Osteoblast (primary cell): ENCODE data around the gene SV2B. TPM values are rescaled to one million over a fixed set of nuclear protein-coding genes. Genes with fewer than 3 reads are reported as not detected.

ENCODE experiments used
- DNase-seq: peaks from one replicate; pipeline ENCODE4 v3.0.0; 2011; ENCODE audit warnings: low spot score, mixed read lengths; ENCODE audit not compliant: insufficient read length; ENCODE audit errors: missing footprints
- H2AFZ ChIP-seq: 2 replicates; pipeline ENCODE4 v1.6.0; 2011; ENCODE audit warnings: mild to moderate bottlenecking, low read length
- H3K27ac ChIP-seq: 2 replicates; pipeline ENCODE4 v1.5.1; 2011; ENCODE audit warnings: mild to moderate bottlenecking, low read depth, low read length, moderate library complexity
- H3K27me3 ChIP-seq: 2 replicates; pipeline ENCODE4 v1.6.0; 2012; ENCODE audit warnings: mild to moderate bottlenecking, control low read depth, inconsistent platforms, low read length, moderate library complexity; ENCODE audit not compliant: insufficient read depth
- H3K36me3 ChIP-seq: 2 replicates; pipeline ENCODE4 v1.5.1; 2011; ENCODE audit warnings: mild to moderate bottlenecking, low read length, control low read depth, moderate library complexity; ENCODE audit not compliant: insufficient read depth
- H3K4me1 ChIP-seq: 2 replicates; pipeline ENCODE4 v1.5.1; 2011; ENCODE audit warnings: mild to moderate bottlenecking, low read length, control low read depth, moderate library complexity; ENCODE audit not compliant: insufficient read depth
- H3K4me2 ChIP-seq: 2 replicates; pipeline ENCODE4 v1.6.0; 2011; ENCODE audit warnings: mild to moderate bottlenecking, low read length; ENCODE audit not compliant: insufficient read depth
- H3K4me3 ChIP-seq: fragments of 200-600 bp; sonication (generic); 3 replicates; pipeline ENCODE4 v1.5.1; 2012; ENCODE audit warnings: mild to moderate bottlenecking, low read length, inconsistent platforms; ENCODE audit not compliant: insufficient read depth
- H3K79me2 ChIP-seq: 2 replicates; pipeline ENCODE4 v1.6.0; 2012; ENCODE audit warnings: mild to moderate bottlenecking, low read length, control low read depth, inconsistent platforms; ENCODE audit not compliant: insufficient read depth
- H3K9me3 ChIP-seq: 2 replicates; pipeline ENCODE4 v1.5.1; 2011; ENCODE audit warnings: low read depth, low read length, control low read depth
- H4K20me1 ChIP-seq: 2 replicates; pipeline ENCODE4 v1.6.0; 2012; ENCODE audit warnings: mild to moderate bottlenecking, low read length, control low read depth; ENCODE audit not compliant: insufficient read depth
- total RNA-seq: library from RNA; depleted of rRNA; stranded (reverse); fragments of >200 nt; gene quantifications from 2 replicates; pipeline ENCODE4 v1.2.3, GENCODE V29; 2012
- TF ChIP-seq, protein P1 (sequence below): IDR thresholded peaks from 2 replicates; pipeline ENCODE4 v1.5.1; 2011; ENCODE audit warnings: mild to moderate bottlenecking, low read depth, low read length, moderate library complexity; ENCODE audit errors: extremely low read depth

The SV2B gene
- total RNA-seq, 1 donor = not detected

DNA sequence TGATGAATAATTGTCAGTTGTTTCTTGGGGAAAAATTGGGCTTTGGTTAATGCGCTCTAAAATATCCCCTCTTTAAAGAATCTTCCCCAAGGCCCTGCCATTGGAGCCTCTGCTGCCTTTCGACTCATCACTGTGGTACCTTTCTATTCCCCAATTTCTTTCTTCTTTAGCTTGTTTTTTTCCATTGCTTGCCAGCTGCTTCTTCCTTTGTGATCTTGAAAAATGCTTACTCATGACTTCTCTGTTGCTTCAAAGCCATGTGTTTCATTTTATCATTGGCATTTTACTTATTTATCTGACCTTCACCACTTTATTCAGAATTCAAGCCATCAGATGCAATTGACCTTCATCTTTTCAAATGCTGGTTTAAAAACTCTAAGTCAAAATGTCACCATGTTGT lies 84.4 kb downstream of the SV2B start:
- Histone ChIP-seq H3K9me3 (no peaks in the 10 kb centered on the region), H3K27ac (no peak overlapping the region), H2AFZ (no peak overlapping the region), H3K4me1 (no peaks in the 10 kb centered on the region), H3K36me3 (no peaks in the 10 kb centered on the region), H3K27me3 (no peaks in the 10 kb centered on the region), H4K20me1 (no peaks in the 10 kb centered on the region), H3K79me2 (no peaks in the 10 kb centered on the region), H3K4me3 (no peak overlapping the region), H3K4me2 (no peak overlapping the region)
- TF ChIP-seq, protein P1, sequence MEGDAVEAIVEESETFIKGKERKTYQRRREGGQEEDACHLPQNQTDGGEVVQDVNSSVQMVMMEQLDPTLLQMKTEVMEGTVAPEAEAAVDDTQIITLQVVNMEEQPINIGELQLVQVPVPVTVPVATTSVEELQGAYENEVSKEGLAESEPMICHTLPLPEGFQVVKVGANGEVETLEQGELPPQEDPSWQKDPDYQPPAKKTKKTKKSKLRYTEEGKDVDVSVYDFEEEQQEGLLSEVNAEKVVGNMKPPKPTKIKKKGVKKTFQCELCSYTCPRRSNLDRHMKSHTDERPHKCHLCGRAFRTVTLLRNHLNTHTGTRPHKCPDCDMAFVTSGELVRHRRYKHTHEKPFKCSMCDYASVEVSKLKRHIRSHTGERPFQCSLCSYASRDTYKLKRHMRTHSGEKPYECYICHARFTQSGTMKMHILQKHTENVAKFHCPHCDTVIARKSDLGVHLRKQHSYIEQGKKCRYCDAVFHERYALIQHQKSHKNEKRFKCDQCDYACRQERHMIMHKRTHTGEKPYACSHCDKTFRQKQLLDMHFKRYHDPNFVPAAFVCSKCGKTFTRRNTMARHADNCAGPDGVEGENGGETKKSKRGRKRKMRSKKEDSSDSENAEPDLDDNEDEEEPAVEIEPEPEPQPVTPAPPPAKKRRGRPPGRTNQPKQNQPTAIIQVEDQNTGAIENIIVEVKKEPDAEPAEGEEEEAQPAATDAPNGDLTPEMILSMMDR = no peak
- DNase-seq = no peak

DNA sequence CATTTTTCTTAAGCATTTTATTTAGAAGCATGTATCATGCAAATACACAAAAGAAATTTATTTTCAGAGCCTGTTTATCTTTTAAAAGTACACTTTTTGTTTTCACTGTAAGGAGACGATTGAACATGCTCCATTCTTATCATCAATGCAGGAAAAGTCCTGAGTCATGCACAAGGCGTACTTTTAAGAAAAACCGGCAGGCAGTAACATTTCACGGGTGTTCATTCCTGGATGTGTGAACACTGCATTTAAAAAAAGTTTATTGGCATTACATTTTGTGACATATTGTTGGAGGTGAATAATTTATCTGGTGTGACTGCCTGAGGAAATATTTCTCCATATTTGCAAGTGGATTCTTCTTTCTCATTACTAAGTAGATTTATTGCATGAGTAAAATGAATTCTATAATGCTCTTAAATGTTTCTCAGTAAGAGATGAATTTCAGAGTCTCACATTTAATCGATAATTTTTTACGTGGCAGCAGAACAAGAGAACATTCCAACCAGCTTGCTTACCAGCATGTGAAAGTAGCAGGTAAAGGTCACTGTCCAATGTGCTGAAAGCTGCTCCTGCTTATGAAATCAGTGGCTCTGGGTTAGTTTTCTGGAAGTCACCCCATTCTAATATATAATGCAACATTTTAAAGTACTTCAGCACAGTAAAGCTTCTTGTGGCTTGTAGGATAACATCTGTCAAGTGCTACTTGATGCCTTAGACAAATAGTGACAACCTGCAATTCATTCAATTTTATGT lies 87.0 kb downstream of the SV2B start:
- TF ChIP-seq, protein P1 = no peak
- Histone ChIP-seq H4K20me1 (no peaks in the 10 kb centered on the region), H3K27ac (no peak overlapping the region), H3K36me3 (no peaks in the 10 kb centered on the region), H3K4me1 (no peaks in the 10 kb centered on the region), H3K9me3 (no peaks in the 10 kb centered on the region), H3K27me3 (no peaks in the 10 kb centered on the region), H3K4me2 (no peak overlapping the region), H3K4me3 (no peak overlapping the region), H2AFZ (no peak overlapping the region), H3K79me2 (no peaks in the 10 kb centered on the region)
- no peak for DNase-seq

DNA sequence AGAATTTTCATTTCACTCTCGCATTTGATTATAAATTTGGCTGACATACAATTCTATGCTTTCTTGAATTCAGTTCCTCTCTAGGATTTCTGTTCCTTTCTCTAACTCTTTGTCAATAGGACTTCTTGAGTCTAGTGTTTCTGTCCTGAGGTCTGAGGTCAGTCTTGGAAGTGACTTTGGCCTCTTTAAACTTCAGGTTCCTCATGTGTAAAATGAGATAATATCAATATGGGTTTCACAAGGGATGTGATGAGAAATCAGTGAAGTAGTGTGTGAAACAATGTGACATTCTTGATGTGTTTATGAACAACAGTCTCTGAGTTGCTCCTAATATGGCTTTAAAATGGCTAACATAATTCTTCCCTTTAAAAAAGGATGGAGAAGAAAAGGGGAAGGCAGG lies 92.2 kb downstream of the SV2B start:
- Histone ChIP-seq H3K27ac (no peak overlapping the region), H3K4me2 (no peak overlapping the region), H3K36me3 (no peaks in the 10 kb centered on the region), H2AFZ (no peak overlapping the region), H3K4me1 (no peaks in the 10 kb centered on the region), H3K79me2 (no peaks in the 10 kb centered on the region), H3K9me3 (no peaks in the 10 kb centered on the region), H3K4me3 (no peak overlapping the region), H4K20me1 (no peaks in the 10 kb centered on the region), H3K27me3 (no peaks in the 10 kb centered on the region)
- DNase-seq = no peak
- TF ChIP-seq, protein P1 = no peak

DNA sequence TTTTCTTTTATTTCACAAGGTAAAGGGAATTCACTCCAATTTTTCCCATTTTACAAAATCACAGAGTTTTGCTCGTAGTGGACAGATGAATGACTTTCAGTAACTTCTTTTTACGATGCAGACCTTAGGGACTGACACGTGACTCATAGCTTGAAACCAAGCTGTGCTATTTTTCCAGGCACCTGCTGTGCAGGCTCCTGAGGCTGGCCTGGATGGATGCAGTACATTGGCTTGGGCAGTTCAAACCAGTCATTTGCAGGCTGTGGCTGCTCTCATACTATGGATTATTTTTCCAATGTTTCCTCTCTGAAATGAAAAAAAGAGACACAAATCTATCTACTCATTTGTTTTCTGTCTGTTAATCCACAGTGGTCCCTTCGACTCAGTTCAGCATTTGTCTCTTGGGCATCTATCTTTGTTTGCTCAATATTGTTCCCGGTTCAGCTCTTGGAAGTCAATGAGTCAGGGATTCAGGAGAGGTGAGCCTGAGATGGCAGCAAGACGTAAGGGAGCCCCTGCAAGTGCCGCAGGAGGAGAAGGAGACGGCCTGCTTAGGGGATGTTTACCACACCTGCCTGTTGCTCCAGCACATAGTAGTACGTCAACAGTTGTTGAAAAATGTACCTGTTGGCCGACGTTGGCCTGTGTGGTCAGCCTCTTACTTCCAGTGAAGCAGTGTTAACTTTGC lies 92.8 kb downstream of the SV2B start:
- Histone ChIP-seq H2AFZ (no peak overlapping the region), H3K27ac (no peak overlapping the region), H3K27me3 (no peaks in the 10 kb centered on the region), H3K4me3 (no peak overlapping the region), H3K36me3 (no peaks in the 10 kb centered on the region), H3K79me2 (no peaks in the 10 kb centered on the region), H3K9me3 (no peaks in the 10 kb centered on the region), H3K4me1 (no peaks in the 10 kb centered on the region), H4K20me1 (no peaks in the 10 kb centered on the region), H3K4me2 (no peak overlapping the region)
- DNase-seq = no peak
- TF ChIP-seq, protein P1 = no peak
